Measurements from ENCODE around the gene TRMT10B.

- TF ChIP-seq TAF1 (IDR thresholded peaks at IDR 0.05; ENCODE audit: borderline replicate concordance, low read depth, low read length) (no peak), POLR2A (IDR thresholded peaks at IDR 0.05; ENCODE audit: low read depth, low read length) (no peak)
Measured at GRCh38 chr9:37752642-37753488, 740 bp upstream of the TRMT10B start.
